ENCODE measurements around the gene ALKBH7.
"Not testable (repeated sequence)": the region's sequence is repeated elsewhere in the genome, so short reads cannot be mapped to it uniquely, and the experiment has no call there.

ALKBH7 gene

GRCh38 chr19:6373096-6373812 lies 660 bp downstream of the ALKBH7 start:
- peak; percentile 97 to 99 (median 98) for DNase-seq

- no peak for DNase-seq
Measured at GRCh38 chr19:6373813-6374108, 1.2 kb downstream of the ALKBH7 start.

- DNase-seq: no peak
Measured at GRCh38 chr19:6374161-6374709, 1.6 kb downstream of the ALKBH7 start.

GRCh38 chr19:6374711-6375410 lies 2.3 kb downstream of the ALKBH7 start:
- DNase-seq: no peak

GRCh38 chr19:6375411-6376010 lies 2.9 kb downstream of the ALKBH7 start, which contains the start of gene PSPN:
Gene PSPN (minus strand): TSS chr19:6375933. CDS start chr19:6375849, 84 bp downstream.
- no peak for DNase-seq

GRCh38 chr19:6376512-6377190 lies 4.1 kb downstream of the ALKBH7 start:
- no peak for DNase-seq

GRCh38 chr19:6378041-6378440 lies 5.4 kb downstream of the ALKBH7 start:
- no peak for DNase-seq

- no peak for DNase-seq
Measured at GRCh38 chr19:6378486-6378885, 5.9 kb downstream of the ALKBH7 start.

- DNase-seq: no peak
Measured at GRCh38 chr19:6379744-6380143, 7.2 kb downstream of the ALKBH7 start.

- DNase-seq: no peak
Measured at GRCh38 chr19:6381030-6381750, 8.6 kb downstream of the ALKBH7 start.

- DNase-seq: no peak
Measured at GRCh38 chr19:6383188-6383587, 10.6 kb downstream of the ALKBH7 start.

GRCh38 chr19:6384381-6384780 lies 11.8 kb downstream of the ALKBH7 start:
- no peak for DNase-seq

- no peak for DNase-seq
Measured at GRCh38 chr19:6387372-6387771, 14.8 kb downstream of the ALKBH7 start.

- no peak for DNase-seq
Measured at GRCh38 chr19:6392221-6393073, 19.9 kb downstream of the ALKBH7 start.

- peak; percentile 81 to 86 (median 82) for DNase-seq
Measured at GRCh38 chr19:6393074-6393982, 20.7 kb downstream of the ALKBH7 start, which contains the start of gene GTF2F1. Gene GTF2F1 (minus strand): TSS chr19:6393164. CDS start chr19:6392995, 169 bp downstream.

- DNase-seq: no peak
Measured at GRCh38 chr19:6393983-6394412, 21.4 kb downstream of the ALKBH7 start.

- no peak for DNase-seq
Measured at GRCh38 chr19:6394831-6395230, 22.2 kb downstream of the ALKBH7 start.

- DNase-seq: no peak
Measured at GRCh38 chr19:6396305-6396704, 23.7 kb downstream of the ALKBH7 start.

GRCh38 chr19:6400062-6400944 lies 27.7 kb downstream of the ALKBH7 start:
- DNase-seq: not testable (repeated sequence)
